ENCODE data around the gene MTCL1. TPM values are rescaled to one million over a fixed set of nuclear protein-coding genes. Genes with fewer than 3 reads are reported as not detected.

The MTCL1 gene
- total and polyA plus RNA-seq, 2 of the 8 experiments (the other 6 are each of a cell fraction or from before 2014, with no cell fraction given) = 16.6 to 60.8 TPM

GRCh38 chr18:8707556-8708300 is 2.4 kb downstream of the MTCL1 start:
- no peak for FAIRE-seq

More at GRCh38 chr18:8707556-8708300, 2.4 kb downstream of the MTCL1 start:
- WGBS, 2 experiments (ENCODE audit: extremely low coverage in 1 of 2, insufficient coverage in 1 of 2, insufficient read length in 1 of 2, insufficient replicate concordance in 2 of 2, low coverage in 1 of 2, low lambda C conversion rate in 2 of 2, missing lambda C conversion rate in 1 of 2) = 35% methylated on average over 4 of the region's 4 CpGs; no CpG with 5 or more reads in 1 of the 2 experiments
- Histone ChIP-seq H3K4me1 (replicated peaks in 1 of 4; ENCODE audit: control insufficient read depth in 3 of 4, insufficient read depth in 4 of 4, low read length in 3 of 4) (peaks cover 13 to 29% (median 24%) of the 10 kb centered on the region in 4 experiments), H2AK5ac (ENCODE audit: low read depth, low read length) (no peak overlapping the region), H3K4me3 (ENCODE audit: extremely low read depth in 1 of 4, insufficient read depth in 2 of 4, low read depth in 3 of 4, low read length in 4 of 4) (peak overlapping the region; percentile 50 to 72 (median 68)), H3K4ac (replicated peaks; ENCODE audit: insufficient read length, low read depth, low read length) (no peak overlapping the region), H2BK5ac (ENCODE audit: low read depth, low read length) (no peak overlapping the region), H4K8ac (ENCODE audit: extremely low read depth, insufficient read depth, low read length) (no peak overlapping the region), H3K23ac (ENCODE audit: insufficient read length) (no peak overlapping the region), H2AFZ (ENCODE audit: low read length) (no peak overlapping the region), H3K9ac (replicated peaks in 1 of 4; ENCODE audit: extremely low read depth in 1 of 4, low read depth in 3 of 4, low read length in 3 of 4) (peak overlapping the region in 2 of 4 experiments; percentile 10 to 51; a peak in 1 of 7 replicates), H4K5ac (ENCODE audit: insufficient read length, low read depth, low read length) (no peak overlapping the region), H2BK20ac (ENCODE audit: low read length) (no peak overlapping the region), H3K14ac (ENCODE audit: insufficient read length) (no peak overlapping the region), H3K23me2 (ENCODE audit: low read depth, low read length) (peaks cover 9% of the 10 kb centered on the region), H2BK12ac (ENCODE audit: low read depth, low read length) (no peak overlapping the region), H3K36me3 (ENCODE audit: control insufficient read depth in 2 of 4, insufficient read depth in 4 of 4, low read length in 3 of 4) (no peaks in the 10 kb centered on the region; a peak in 1 of 8 replicates), H3K79me2 (ENCODE audit: control insufficient read depth in 1 of 2, insufficient read depth in 2 of 2, low read length in 2 of 2) (peaks cover 3 to 43% of the 10 kb centered on the region in 2 experiments; a peak in 3 of 4 replicates), H3K4me2 (ENCODE audit: insufficient read depth in 1 of 2, low read depth in 2 of 2, low read length in 2 of 2) (peak overlapping the region; percentile 81 to 82), H2BK15ac (ENCODE audit: low read length) (no peak overlapping the region), H3K56ac (replicated peaks; ENCODE audit: insufficient read length, low read depth, low read length) (no peak overlapping the region), H2BK120ac (replicated peaks; ENCODE audit: low read depth, low read length) (no peak overlapping the region), H3K27ac (ENCODE audit: low read depth, low read length) (no peak overlapping the region), H4K91ac (replicated peaks; ENCODE audit: insufficient read length, low read length) (no peak overlapping the region), H3K27me3 (replicated peaks in 1 of 4; ENCODE audit: control insufficient read depth in 3 of 4, extremely low read depth in 1 of 4, insufficient read depth in 3 of 4, low read length in 3 of 4) (peaks cover 0 to 7% (median 5%) of the 10 kb centered on the region in 4 experiments; a peak in 5 of 7 replicates), H3K79me1 (ENCODE audit: low read depth, low read length) (peaks cover 2% of the 10 kb centered on the region; the same call in 1 of the 2 replicates), H3K18ac (ENCODE audit: extremely low read depth, low read length) (no peak overlapping the region), H3K9me3 (ENCODE audit: insufficient read depth in 2 of 2, low read depth in 1 of 2, low read length in 1 of 2) (no peaks in the 10 kb centered on the region), H4K20me1 (replicated peaks in 1 of 2; ENCODE audit: control insufficient read depth in 1 of 2, insufficient read depth in 2 of 2, low read length in 2 of 2) (peaks cover 0 to 2% of the 10 kb centered on the region in 2 experiments)
- TF ChIP-seq POLR2A (IDR thresholded peaks at IDR 0.05; ENCODE audit: control extremely low read depth in 1 of 2, low read depth in 2 of 2, low read length in 2 of 2) (peak in 1 of 2 experiments; percentile 2; a peak in 1 of 3 replicates), BACH1 (IDR thresholded peaks at IDR 0.05; ENCODE audit: low read length) (no peak)
- POLR2A ChIA-PET (ENCODE audit: partially characterized antibody) = interaction anchor here (1.0 to 2.7 kb wide), 8 partner anchors 10 to 280 kb away, joined by 3 to 12 read pairs (median 4); no protein-coding TSS in a partner anchor
- no peak for DNase-seq (ENCODE audit: low read depth in 1 of 2, low spot score in 2 of 2)
- CTCF ChIA-PET (ENCODE audit: partially characterized antibody) = interaction anchor here (0.6 to 3.3 kb wide), 25 partner anchors 10 to 286 kb away, joined by 3 to 26 read pairs (median 4); no protein-coding TSS in a partner anchor
